Cardiac muscle cell (in vitro differentiated cells and primary cell): ENCODE data around the gene PEX14. TPM values are rescaled to one million over a fixed set of nuclear protein-coding genes. Genes with fewer than 3 reads are reported as not detected.

ENCODE experiments used
- DNase-seq, 2 donors: peaks; one replicate each; pipeline versions ENCODE4 v3.0.0 to v3.0.0-alpha.2; 2010 to 2017; ENCODE audit warnings: low read depth in 1 of 2, low spot score in 1 of 2
- H3K27ac ChIP-seq: fragments of 200-600 bp; sonication (generic); 2 replicates; pipeline ENCODE4 v1.5.1; 2016
- H3K27me3 ChIP-seq: fragments of 200-600 bp; sonication (generic); 2 replicates; pipeline ENCODE4 v1.6.0; 2016; ENCODE audit warnings: control low read depth
- H3K36me3 ChIP-seq: fragments of 200-600 bp; sonication (generic); 2 replicates; pipeline ENCODE4 v1.5.1; 2016; ENCODE audit warnings: control low read depth
- H3K4me1 ChIP-seq: fragments of 200-600 bp; sonication (generic); 2 replicates; pipeline ENCODE4 v1.8.1; 2017; ENCODE audit warnings: low read depth, mild to moderate bottlenecking, mixed run types
- H3K4me3 ChIP-seq: fragments of 200-600 bp; sonication (generic); 2 replicates; pipeline ENCODE4 v1.5.1; 2016; ENCODE audit warnings: mild to moderate bottlenecking
- H3K9me3 ChIP-seq: fragments of 200-600 bp; sonication (generic); 2 replicates; pipeline ENCODE4 v1.5.1; 2017; ENCODE audit warnings: low read depth, mild to moderate bottlenecking, control low read depth
- CTCF ChIP-seq: IDR thresholded peaks from 2 replicates; pipeline ENCODE4 v1.5.1; 2012; ENCODE audit warnings: low read depth, mild to moderate bottlenecking, low read length
- polyA plus RNA-seq: library from polyadenylated mRNA; unstranded; fragments of >200 nt; fragmentation: Nextera tagmentation; extraction: Ambion mirVana; gene quantifications from 2 replicates; pipeline ENCODE4 v1.2.1, GENCODE V29; 2016
- total RNA-seq: library from RNA; depleted of rRNA; stranded (reverse); fragments of >200 nt; gene quantifications from 2 replicates; pipeline ENCODE4 v1.2.3, GENCODE V29; 2016

PEX14 gene
- total and polyA plus RNA-seq, 2 experiments from 2014 or later = 25.0 to 32.1 TPM

- H3K4me3 ChIP-seq = peak overlapping the region; percentile 80
- peaks cover 7% of the 10 kb centered on the region for H3K4me1 ChIP-seq
- peak in 1 of 2 donors; percentile 10 for DNase-seq
- H3K36me3 ChIP-seq = no peaks in the 10 kb centered on the region
- no peak for TF ChIP-seq CTCF
- H3K9me3 ChIP-seq = no peaks in the 10 kb centered on the region
- H3K27ac ChIP-seq = peak overlapping the region; percentile 90
- no peaks in the 10 kb centered on the region for H3K27me3 ChIP-seq
Observed at GRCh38 chr1:10475510-10475909, 760 bp downstream of the PEX14 start.

GRCh38 chr1:10479296-10479695 is 4.5 kb downstream of the PEX14 start:
- Histone ChIP-seq H3K27me3 (no peaks in the 10 kb centered on the region), H3K27ac (no peak overlapping the region), H3K9me3 (no peaks in the 10 kb centered on the region), H3K4me3 (no peak overlapping the region), H3K36me3 (no peaks in the 10 kb centered on the region), H3K4me1 (peaks cover 7% of the 10 kb centered on the region)
- TF ChIP-seq CTCF = no peak
- no peak for DNase-seq

GRCh38 chr1:10480614-10481013 is 5.9 kb downstream of the PEX14 start:
- H3K27me3 ChIP-seq = no peaks in the 10 kb centered on the region
- no peak for TF ChIP-seq CTCF
- no peak overlapping the region for H3K27ac ChIP-seq
- peaks cover 7% of the 10 kb centered on the region for H3K4me1 ChIP-seq
- no peaks in the 10 kb centered on the region for H3K9me3 ChIP-seq
- H3K4me3 ChIP-seq = no peak overlapping the region
- DNase-seq = no peak
- H3K36me3 ChIP-seq = no peaks in the 10 kb centered on the region

GRCh38 chr1:10484521-10484920 is 9.8 kb downstream of the PEX14 start:
- Histone ChIP-seq H3K36me3 (no peaks in the 10 kb centered on the region), H3K27me3 (no peaks in the 10 kb centered on the region), H3K4me3 (no peak overlapping the region), H3K4me1 (peaks cover 5% of the 10 kb centered on the region), H3K27ac (no peak overlapping the region), H3K9me3 (no peaks in the 10 kb centered on the region)
- no peak for TF ChIP-seq CTCF
- peak in 1 of 2 donors; percentile 18 for DNase-seq

GRCh38 chr1:10489291-10490055 is 14.7 kb downstream of the PEX14 start:
- H3K4me3 ChIP-seq = no peak overlapping the region

More at GRCh38 chr1:10489291-10490055, 14.7 kb downstream of the PEX14 start:
- H3K4me1 ChIP-seq = peaks cover 11% of the 10 kb centered on the region
- DNase-seq = peak in 1 of 2 donors; percentile 24
- H3K27ac ChIP-seq = peak overlapping the region; percentile 67
- no peaks in the 10 kb centered on the region for H3K36me3 ChIP-seq
- TF ChIP-seq CTCF = no peak
- no peaks in the 10 kb centered on the region for H3K9me3 ChIP-seq
- H3K27me3 ChIP-seq = no peaks in the 10 kb centered on the region
